HCT116 (cell line): ENCODE results near the gene MED28. TPM values are rescaled to one million over a fixed set of nuclear protein-coding genes. Genes with fewer than 3 reads are reported as not detected.

Experiments
- ATAC-seq: fragments of 200-7000 bp; cut with Tn5 transposase; 2 replicates; pipeline ENCODE4 v1.9.1; 2020; ENCODE audit warnings: mild to moderate bottlenecking, moderate library complexity
- BruUV-seq: library from RNA; stranded (reverse); fragments of 400-500 nt; replicated peaks from 2 replicates; lab custom pipeline; 2021; lab: Mats Ljungman, UMichigan
- CTCF ChIA-PET: fragments of 300-600 bp; sonication (Branson Sonifier 250); formaldehyde crosslinking; loops from one replicate; lab custom pipeline; 2021; ENCODE audit warnings: antibody characterized with exemption; lab: Charles Lee
- POLR2A ChIA-PET: fragments of 300-600, 350-600 bp; sonication (Branson Sonifier 250); formaldehyde crosslinking; loops from one replicate; lab custom pipeline; 2021; ENCODE audit warnings: antibody characterized with exemption; lab: Charles Lee
- RAD21 ChIA-PET, 2 experiments: fragments of 300-600 bp; sonication (Branson Sonifier 250); formaldehyde crosslinking; loops; one replicate each; lab custom pipeline; 2023; ENCODE audit warnings: low total read pairs in 2 of 2; ENCODE audit not compliant: uncharacterized antibody in 2 of 2, unreplicated experiment in 2 of 2, low non-redundant PET in 1 of 2; lab: Charles Lee
- DNase-seq: peaks from one replicate; pipeline ENCODE4 v3.0.0-alpha.2; 2010; ENCODE audit warnings: low read depth, low spot score
- H2AFZ ChIP-seq: fragments of 200-600 bp; shearing (Covaris generic), sonication (generic); 2 replicates; pipeline ENCODE4 v1.6.1; 2017; ENCODE audit warnings: low read depth, mixed run types, mixed read lengths, antibody characterized with exemption, low read length; ENCODE audit not compliant: poor library complexity, severe bottlenecking
- H3K27ac ChIP-seq: 2 replicates; pipeline ENCODE4 v1.5.1; 2012; ENCODE audit warnings: low read depth, low read length
- H3K27me3 ChIP-seq: fragments of 200-600 bp; sonication (generic); 2 replicates; pipeline ENCODE4 v1.6.1; 2016; ENCODE audit warnings: mixed run types, low read length, mixed read lengths; ENCODE audit not compliant: insufficient read depth
- H3K36me3 ChIP-seq, 2 experiments: fragments of 200-500 bp in 1 of 2; fragments of 200-600 bp in 1 of 2; sonication (Bioruptor generic) in 1 of 2; sonication (generic) in 1 of 2; 2 replicates each; pipeline versions ENCODE4 v1.5.1 to v1.6.1; 2014 to 2016; ENCODE audit warnings: low read length in 2 of 2, inconsistent platforms in 1 of 2, mixed read lengths in 1 of 2, mixed run types in 1 of 2; ENCODE audit not compliant: insufficient read depth in 2 of 2, control insufficient read depth in 1 of 2
- H3K4me1 ChIP-seq, 2 experiments: fragments of 200-600 bp in 1 of 2; sonication (generic) in 1 of 2; 2 replicates each; pipeline versions ENCODE4 v1.5.1 to v1.6.1; 2012 to 2017; ENCODE audit warnings: low read length in 2 of 2, inconsistent platforms in 1 of 2, mild to moderate bottlenecking in 1 of 2, mixed read lengths in 1 of 2, mixed run types in 1 of 2, moderate library complexity in 1 of 2; ENCODE audit not compliant: insufficient read depth in 2 of 2, control insufficient read depth in 1 of 2
- H3K4me2 ChIP-seq: fragments of 200-600 bp; sonication (generic); 2 replicates; pipeline ENCODE4 v1.6.1; 2017; ENCODE audit warnings: mixed run types, low read length, mixed read lengths
- H3K4me3 ChIP-seq, 2 experiments: fragments of 200-600 bp in 1 of 2; sonication (generic) in 1 of 2; replicated peaks in 1 of 2; 2 replicates each; pipeline ENCODE4 v1.5.1; 2011 to 2016; ENCODE audit warnings: low read length in 2 of 2, control low read depth in 1 of 2, low read depth in 1 of 2, mild to moderate bottlenecking in 1 of 2, mixed read lengths in 1 of 2, mixed run types in 1 of 2
- H3K79me2 ChIP-seq: fragments of 200-600 bp; sonication (generic); 2 replicates; pipeline ENCODE4 v1.6.1; 2017; ENCODE audit warnings: mild to moderate bottlenecking, mixed run types, low read length, moderate library complexity, mixed read lengths; ENCODE audit not compliant: insufficient read depth
- H3K9ac ChIP-seq: fragments of 200-600 bp; sonication (generic); 2 replicates; pipeline ENCODE4 v1.6.1; 2016; ENCODE audit warnings: low read length, mixed read lengths
- H3K9me2 ChIP-seq: fragments of 200-600 bp; sonication (generic), shearing (Covaris generic); 2 replicates; pipeline ENCODE4 v1.6.1; 2017; ENCODE audit warnings: mixed run types, mild to moderate bottlenecking, moderate library complexity; ENCODE audit not compliant: insufficient read depth
- H3K9me3 ChIP-seq, 2 experiments: fragments of 200-500 bp in 1 of 2; fragments of 200-600 bp in 1 of 2; sonication (Bioruptor generic) in 1 of 2; sonication (generic) in 1 of 2; 2 replicates each; pipeline ENCODE4 v1.6.1; 2014 to 2017; ENCODE audit warnings: low read length in 2 of 2, mixed read lengths in 2 of 2, inconsistent platforms in 1 of 2, low read depth in 1 of 2, mild to moderate bottlenecking in 1 of 2, mixed run types in 1 of 2, moderate library complexity in 1 of 2; ENCODE audit not compliant: control insufficient read depth in 1 of 2, insufficient read depth in 1 of 2
- H4K20me1 ChIP-seq: fragments of 200-600 bp; sonication (generic), shearing (Covaris generic); 2 replicates; pipeline ENCODE4 v1.6.1; 2017; ENCODE audit warnings: mixed run types, mild to moderate bottlenecking, moderate library complexity; ENCODE audit not compliant: insufficient read depth
- ATF3 ChIP-seq: IDR thresholded peaks from 2 replicates; pipeline ENCODE4 v1.6.1; 2012
- CBX3 ChIP-seq: IDR thresholded peaks from 2 replicates; pipeline ENCODE4 v1.6.1; 2012; ENCODE audit warnings: low read depth
- CTCF ChIP-seq, 3 experiments: fragments of 200-600 bp in 1 of 3; sonication (generic) in 1 of 3; IDR thresholded peaks in 2 of 3; conservative IDR thresholded peaks in 1 of 3; 2 replicates each; pipeline ENCODE4 v1.5.1; 2012 to 2017; ENCODE audit warnings: low read depth in 2 of 3, low read length in 2 of 3, antibody characterized with exemption in 1 of 3, borderline replicate concordance in 1 of 3, control low read depth in 1 of 3, mild to moderate bottlenecking in 1 of 3, mixed read lengths in 1 of 3, mixed run types in 1 of 3, moderate library complexity in 1 of 3; ENCODE audit not compliant: insufficient read depth in 1 of 3
- EGR1 ChIP-seq: IDR thresholded peaks from 2 replicates; pipeline ENCODE4 v1.6.1; 2012; ENCODE audit warnings: low read depth
- EZH2 ChIP-seq: fragments of 200-600 bp; sonication (generic); IDR thresholded peaks from 2 replicates; pipeline ENCODE4 v1.6.1; 2017; ENCODE audit warnings: antibody characterized with exemption, mixed run types
- EZH2phosphoT487 ChIP-seq: fragments of 200-600 bp; IDR thresholded peaks from 2 replicates; pipeline ENCODE4 v1.6.1; 2018; ENCODE audit warnings: antibody characterized with exemption, borderline replicate concordance
- FOSL1 ChIP-seq: IDR thresholded peaks from 2 replicates; pipeline ENCODE4 v1.6.1; 2012; ENCODE audit warnings: low read depth
- JUND ChIP-seq: IDR thresholded peaks from 2 replicates; pipeline ENCODE4 v1.6.1; 2012
- POLR2AphosphoS5 ChIP-seq: IDR thresholded peaks from 2 replicates; pipeline ENCODE4 v1.6.1; 2011; ENCODE audit warnings: mild to moderate bottlenecking, low read depth, low read length, moderate library complexity
- RAD21 ChIP-seq: IDR thresholded peaks from 2 replicates; pipeline ENCODE4 v1.6.1; 2012; ENCODE audit warnings: low read depth, mild to moderate bottlenecking
- SIN3A ChIP-seq: IDR thresholded peaks from 2 replicates; pipeline ENCODE4 v1.6.1; 2012; ENCODE audit warnings: low read depth
- SRF ChIP-seq: IDR thresholded peaks from 2 replicates; pipeline ENCODE4 v1.6.1; 2012; ENCODE audit warnings: low read depth
- YY1 ChIP-seq: IDR thresholded peaks from 2 replicates; pipeline ENCODE4 v1.6.1; 2011; ENCODE audit warnings: low read length, low read depth, moderate library complexity, mild to moderate bottlenecking; ENCODE audit not compliant: insufficient replicate concordance; ENCODE audit errors: extremely low read depth
- ZBTB33 ChIP-seq: IDR thresholded peaks from 2 replicates; pipeline ENCODE4 v1.6.1; 2011; ENCODE audit warnings: mild to moderate bottlenecking, low read length, moderate library complexity; ENCODE audit not compliant: insufficient replicate concordance; ENCODE audit errors: extremely low read depth
- ZFX ChIP-seq: fragments of 450-650 bp; IDR thresholded peaks from 2 replicates; pipeline ENCODE4 v1.6.1; 2017
- ZNF274 ChIP-seq: fragments of 200-500 bp; sonication (Bioruptor generic); IDR thresholded peaks from 2 replicates; pipeline ENCODE4 v1.6.1; 2014; ENCODE audit warnings: mild to moderate bottlenecking, low read depth, low read length, inconsistent platforms
- intact Hi-C: fragments of 100-400 bp; cut with micrococcal nuclease; formaldehyde crosslinking; loops from 2 replicates; pipeline ENCODE4 v1.10.0; 2022
- total RNA-seq: library from RNA; stranded (reverse); gene quantifications from one replicate; pipeline ENCODE4 v1.2.1, GENCODE V29; 2021; ENCODE audit not compliant: unreplicated experiment

Gene MED28
- total RNA-seq, 1 experiment from 2014 or later, result 48.8 TPM

DNA sequence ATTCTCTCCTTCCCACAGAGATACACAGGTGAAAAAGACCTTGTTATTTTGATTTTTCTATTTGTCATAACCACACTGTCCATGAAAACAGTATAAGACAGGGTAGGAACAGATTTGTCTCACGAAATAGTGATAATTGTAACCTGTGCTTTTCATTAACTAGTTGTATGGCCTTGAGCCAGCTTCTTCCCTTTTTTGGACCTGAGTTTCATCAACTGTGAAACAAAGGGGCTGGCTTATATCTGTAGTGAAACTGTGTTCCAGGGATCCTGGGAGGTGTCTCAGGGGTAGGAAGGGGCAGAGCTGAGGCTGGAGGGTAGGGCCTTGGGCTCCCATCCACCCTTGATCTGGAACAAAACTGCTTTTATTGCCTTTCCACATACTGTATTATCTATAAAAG, 50.9 kb downstream of the MED28 start:
- BruUV-seq, result no TSS peak
- no peak for ATAC-seq
- no peak for DNase-seq

GRCh38 chr4:17665852-17666251, 51.4 kb downstream of the MED28 start:
- Histone ChIP-seq H3K9me3 (no peaks in the 10 kb centered on the region), H2AFZ (no peak overlapping the region), H3K27ac (no peak overlapping the region), H3K36me3 (no peaks in the 10 kb centered on the region), H4K20me1 (no peaks in the 10 kb centered on the region), H3K4me3 (no peak overlapping the region), H3K9me2 (no peaks in the 10 kb centered on the region), H3K4me2 (no peak overlapping the region), H3K9ac (no peak overlapping the region), H3K27me3 (no peaks in the 10 kb centered on the region), H3K79me2 (no peaks in the 10 kb centered on the region), H3K4me1 (peaks cover 0 to 5% of the 10 kb centered on the region in 2 experiments; a peak in 2 of 4 replicates)
- TF ChIP-seq ZBTB33, result no peak
- TF ChIP-seq ZNF274, result no peak
- no peak for TF ChIP-seq JUND
- TF ChIP-seq POLR2AphosphoS5, result no peak
- TF ChIP-seq SIN3A, result no peak
- no peak for TF ChIP-seq EZH2
- TF ChIP-seq CBX3, result no peak
- no peak for TF ChIP-seq EGR1
- no peak for TF ChIP-seq ATF3
- no peak for TF ChIP-seq SRF
- no peak for TF ChIP-seq CTCF (IDR thresholded peaks at IDR 0.05 in 2 of 3, conservative IDR thresholded peaks at IDR 0.05 in 1 of 3; ENCODE audit: borderline replicate concordance in 1 of 3, insufficient read depth in 1 of 3, low read depth in 2 of 3, low read length in 2 of 3)
- DNase-seq (no peak), ATAC-seq (no peak)
- RAD21 ChIA-PET, result no interaction called here
- CTCF ChIA-PET, result no interaction called here
- POLR2A ChIA-PET, result no interaction called here
- intact Hi-C loops, result no loop called here
- BruUV-seq, result no TSS peak

More for the DNA sequence above, 50.9 kb downstream of the MED28 start:
- intact Hi-C loops, result no loop called here
- Histone ChIP-seq H3K79me2 (no peaks in the 10 kb centered on the region), H3K4me1 (peaks cover 0 to 5% of the 10 kb centered on the region in 2 experiments; a peak in 2 of 4 replicates), H3K9me2 (no peaks in the 10 kb centered on the region), H2AFZ (no peak overlapping the region), H3K4me2 (no peak overlapping the region), H3K4me3 (no peak overlapping the region), H4K20me1 (no peaks in the 10 kb centered on the region), H3K27ac (no peak overlapping the region), H3K9ac (no peak overlapping the region), H3K36me3 (no peaks in the 10 kb centered on the region), H3K9me3 (no peaks in the 10 kb centered on the region), H3K27me3 (no peaks in the 10 kb centered on the region)
- RAD21 ChIA-PET, result no interaction called here
- no peak for TF ChIP-seq JUND
- TF ChIP-seq SRF, result no peak
- TF ChIP-seq POLR2AphosphoS5, result no peak
- TF ChIP-seq CBX3, result no peak
- TF ChIP-seq YY1, result no peak
- no peak for TF ChIP-seq EZH2phosphoT487
- TF ChIP-seq ZNF274, result no peak
- TF ChIP-seq FOSL1, result no peak
- TF ChIP-seq EZH2, result no peak
- TF ChIP-seq ZFX, result no peak
- TF ChIP-seq RAD21, result no peak
- POLR2A ChIA-PET, result no interaction called here
- CTCF ChIA-PET, result no interaction called here
